Kidney epithelial cell (primary cell): ENCODE results near the gene SLC25A29. TPM values are rescaled to one million over a fixed set of nuclear protein-coding genes. Genes with fewer than 3 reads are reported as not detected.

Experiments used
- DNase-seq: peaks from one replicate; pipeline ENCODE4 v3.0.0-alpha.2; 2010; ENCODE audit warnings: low read depth
- H3K27me3 ChIP-seq: 2 replicates; pipeline ENCODE4 v1.6.0; 2011; ENCODE audit warnings: low read length; ENCODE audit not compliant: control insufficient read depth, insufficient read depth
- H3K36me3 ChIP-seq: 2 replicates; pipeline ENCODE4 v1.5.1; 2011; ENCODE audit warnings: low read length; ENCODE audit not compliant: control insufficient read depth, insufficient read depth
- H3K4me3 ChIP-seq: 2 replicates; pipeline ENCODE4 v1.5.1; 2011; ENCODE audit warnings: low read depth, mild to moderate bottlenecking, control low read depth, low read length
- CTCF ChIP-seq: IDR thresholded peaks from 2 replicates; pipeline ENCODE4 v1.5.1; 2011; ENCODE audit warnings: mild to moderate bottlenecking, moderate library complexity, low read length, control low read depth, inconsistent platforms; ENCODE audit not compliant: insufficient read depth, poor library complexity, severe bottlenecking
- total RNA-seq: library from RNA; depleted of rRNA; stranded (reverse); fragments of >200 nt; gene quantifications from 2 replicates; pipeline ENCODE4 v1.2.3, GENCODE V29; 2015

Gene SLC25A29
- total RNA-seq, 1 donor from 2014 or later = 93.7 TPM

GRCh38 chr14:100294213-100294962 is 11.9 kb downstream of the SLC25A29 start:
- Histone ChIP-seq H3K27me3 (no peaks in the 10 kb centered on the region), H3K4me3 (no peak overlapping the region), H3K36me3 (peaks cover 4% of the 10 kb centered on the region)
- no peak for DNase-seq
- no peak for TF ChIP-seq CTCF

- Histone ChIP-seq H3K27me3 (no peaks in the 10 kb centered on the region), H3K4me3 (no peak overlapping the region), H3K36me3 (peaks cover 4% of the 10 kb centered on the region)
- TF ChIP-seq CTCF = no peak
- no peak for DNase-seq
Observed at GRCh38 chr14:100293497-100294212, 12.6 kb downstream of the SLC25A29 start.

GRCh38 chr14:100292776-100293461 is 13.3 kb downstream of the SLC25A29 start:
- Histone ChIP-seq H3K4me3 (no peak overlapping the region), H3K27me3 (no peaks in the 10 kb centered on the region), H3K36me3 (peaks cover 4% of the 10 kb centered on the region)
- no peak for TF ChIP-seq CTCF
- no peak for DNase-seq

- no peak for DNase-seq
- Histone ChIP-seq H3K27me3 (no peaks in the 10 kb centered on the region), H3K36me3 (peaks cover 4% of the 10 kb centered on the region), H3K4me3 (no peak overlapping the region)
- no peak for TF ChIP-seq CTCF
Observed at GRCh38 chr14:100292301-100292775, 13.9 kb downstream of the SLC25A29 start.

- Histone ChIP-seq H3K27me3 (no peaks in the 10 kb centered on the region), H3K36me3 (peaks cover 4% of the 10 kb centered on the region), H3K4me3 (no peak overlapping the region)
- no peak for TF ChIP-seq CTCF
- DNase-seq = no peak
Observed at GRCh38 chr14:100291305-100292075, 14.8 kb downstream of the SLC25A29 start.
